HEK293T (cell line): ENCODE data around the gene OSER1.

Source experiments
- ARNT ChIP-seq: fragments of 450-650 bp; IDR thresholded peaks from 2 replicates; pipeline ENCODE4 v1.6.1; 2017; ENCODE audit warnings: mild to moderate bottlenecking
- BHLHE40 ChIP-seq: fragments of 450-650 bp; IDR thresholded peaks from 2 replicates; pipeline ENCODE4 v1.6.1; 2016; ENCODE audit warnings: mild to moderate bottlenecking, moderate library complexity, borderline replicate concordance
- ELF4 ChIP-seq: fragments of 450-650 bp; IDR thresholded peaks from 2 replicates; pipeline ENCODE4 v1.6.1; 2017; ENCODE audit warnings: antibody characterized with exemption
- FOXA1 ChIP-seq: fragments of 450-650 bp; IDR thresholded peaks from 2 replicates; pipeline ENCODE4 v1.6.1; 2016; ENCODE audit warnings: mild to moderate bottlenecking
- FOXM1 ChIP-seq: fragments of 450-650 bp; IDR thresholded peaks from 2 replicates; pipeline ENCODE4 v1.6.1; 2017; ENCODE audit warnings: mild to moderate bottlenecking, borderline replicate concordance
- L3MBTL2 ChIP-seq: fragments of 450-650 bp; conservative IDR thresholded peaks from 2 replicates; pipeline ENCODE4 v1.6.1; 2016; ENCODE audit warnings: mild to moderate bottlenecking
- NFRKB ChIP-seq: fragments of 450-650 bp; IDR thresholded peaks from 2 replicates; pipeline ENCODE4 v1.6.1; 2016; ENCODE audit warnings: mild to moderate bottlenecking, moderate library complexity
- SP1 ChIP-seq: fragments of 450-650 bp; IDR thresholded peaks from 2 replicates; pipeline ENCODE4 v1.6.1; 2017
- SUZ12 ChIP-seq: fragments of 450-650 bp; IDR thresholded peaks from 2 replicates; pipeline ENCODE4 v1.6.1; 2016; ENCODE audit warnings: mild to moderate bottlenecking
- TARDBP ChIP-seq: fragments of 450-650 bp; IDR thresholded peaks from 2 replicates; pipeline ENCODE4 v1.6.1; 2016

- TF ChIP-seq ELF4 (no peak), FOXA1 (no peak), SUZ12 (no peak), ARNT (no peak), BHLHE40 (no peak), SP1 (no peak), FOXM1 (no peak), TARDBP (no peak), L3MBTL2 (no peak), NFRKB (no peak)
Observed at GRCh38 chr20:44208770-44209169, 1.8 kb downstream of the OSER1 start.
